Measurements from ENCODE around the gene DCDC2.
"Not testable (repeated sequence)": the region's sequence is repeated elsewhere in the genome, so short reads cannot be mapped to it uniquely, and the experiment has no call there.

Gene DCDC2

GRCh38 chr6:24357336-24358218 lies at the start of gene DCDC2:
DCDC2 (minus strand) TSS chr6:24358059; CDS start chr6:24357750, 309 bp downstream.
- peak; percentile 6 for DNase-seq

GRCh38 chr6:24405262-24405661 lies 47.4 kb upstream of the DCDC2 start:
- DNase-seq, result no peak

GRCh38 chr6:24403501-24403824 lies 45.6 kb upstream of the DCDC2 start:
- DNase-seq, result no peak

GRCh38 chr6:24402697-24403500 lies 45.0 kb upstream of the DCDC2 start, which contains the start of gene MRS2:
MRS2 (plus strand) TSS chr6:24402936; CDS start chr6:24403047, 111 bp downstream.
- DNase-seq, result peak; percentile 74

- DNase-seq, result no peak
Measured at GRCh38 chr6:24401458-24401857, 43.6 kb upstream of the DCDC2 start.

- not testable (repeated sequence) for DNase-seq
Measured at GRCh38 chr6:24400045-24401039, 42.5 kb upstream of the DCDC2 start.

GRCh38 chr6:24397631-24398030 lies 39.8 kb upstream of the DCDC2 start:
- no peak for DNase-seq

GRCh38 chr6:24396824-24397223 lies 39.0 kb upstream of the DCDC2 start:
- no peak for DNase-seq

GRCh38 chr6:24394780-24395437 lies 37.0 kb upstream of the DCDC2 start:
- DNase-seq, result no peak

GRCh38 chr6:24394061-24394779 lies 36.4 kb upstream of the DCDC2 start:
- DNase-seq, result no peak

GRCh38 chr6:24391756-24392405 lies 34.0 kb upstream of the DCDC2 start:
- no peak for DNase-seq

- DNase-seq, result no peak
Measured at GRCh38 chr6:24391208-24391607, 33.3 kb upstream of the DCDC2 start.

- no peak for DNase-seq
Measured at GRCh38 chr6:24387818-24388217, 30.0 kb upstream of the DCDC2 start.

- no peak for DNase-seq
Measured at GRCh38 chr6:24385536-24386269, 27.8 kb upstream of the DCDC2 start.

GRCh38 chr6:24384369-24385130 lies 26.7 kb upstream of the DCDC2 start:
- not testable (repeated sequence) for DNase-seq

- DNase-seq, result not testable (repeated sequence)
Measured at GRCh38 chr6:24382891-24383494, 25.1 kb upstream of the DCDC2 start.

- DNase-seq, result no peak
Measured at GRCh38 chr6:24382220-24382540, 24.3 kb upstream of the DCDC2 start.

- no peak for DNase-seq
Measured at GRCh38 chr6:24381476-24382219, 23.8 kb upstream of the DCDC2 start.

All from NCI-H1092 treated with DMSO at 0.1 percent for 48 hours (cell line).